Keratinocyte (primary cell): ENCODE results near the gene PPP4R4.

Experiments used
- EZH2 ChIP-seq: IDR thresholded peaks from one replicate; pipeline ENCODE4 v1.6.1; 2012; ENCODE audit warnings: inconsistent platforms, mild to moderate bottlenecking, low read length, moderate library complexity
- TF ChIP-seq, protein P1 (sequence below), 3 experiments: IDR thresholded peaks in 1 of 3; conservative IDR thresholded peaks in 1 of 3; optimal IDR thresholded peaks in 1 of 3; 2 replicates in 2 of 3; 3 replicates in 1 of 3; pipeline versions ENCODE3 to v1.5.1; 2011; ENCODE audit warnings: low read length in 3 of 3, mild to moderate bottlenecking in 3 of 3, moderate library complexity in 2 of 3, control low read depth in 1 of 3, inconsistent platforms in 1 of 3; ENCODE audit not compliant: insufficient read depth in 2 of 3; ENCODE audit errors: extremely low read depth in 1 of 3

DNA sequence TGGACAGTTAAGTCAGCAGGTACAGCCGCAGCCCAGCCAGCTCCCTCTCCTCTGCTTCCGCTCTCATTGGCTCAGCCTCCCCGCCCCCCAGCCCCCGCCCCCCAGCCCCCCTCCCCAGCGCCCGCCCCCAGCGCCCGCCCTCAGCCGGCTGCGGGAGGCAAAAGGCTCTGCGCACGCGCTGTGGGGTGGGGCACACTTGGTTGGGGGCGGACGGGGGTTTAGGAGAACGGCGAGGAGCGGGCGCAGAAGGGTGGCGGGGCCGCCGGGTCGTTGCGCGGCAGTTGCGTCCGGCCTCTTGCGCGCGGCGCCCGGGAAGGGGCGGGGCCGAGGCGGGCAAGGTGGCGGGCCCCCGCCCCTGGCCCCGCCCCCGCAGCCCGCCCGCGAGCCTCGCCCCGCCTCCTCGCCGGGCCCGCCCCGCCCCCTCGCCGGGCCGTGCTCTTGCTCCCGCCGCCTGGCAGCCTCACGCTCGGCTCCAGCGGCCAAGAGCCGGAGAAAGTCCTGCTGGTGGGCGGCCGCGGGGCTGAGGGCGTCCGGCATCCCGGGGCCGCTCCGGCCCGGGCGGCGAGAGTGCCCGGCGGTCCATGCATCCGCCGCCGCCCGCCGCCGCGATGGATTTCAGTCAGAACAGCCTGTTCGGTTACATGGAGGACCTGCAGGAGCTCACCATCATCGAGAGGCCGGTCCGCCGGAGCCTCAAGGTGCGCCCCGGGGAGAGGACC lies at the start of gene PPP4R4:
- TF ChIP-seq, protein P1, sequence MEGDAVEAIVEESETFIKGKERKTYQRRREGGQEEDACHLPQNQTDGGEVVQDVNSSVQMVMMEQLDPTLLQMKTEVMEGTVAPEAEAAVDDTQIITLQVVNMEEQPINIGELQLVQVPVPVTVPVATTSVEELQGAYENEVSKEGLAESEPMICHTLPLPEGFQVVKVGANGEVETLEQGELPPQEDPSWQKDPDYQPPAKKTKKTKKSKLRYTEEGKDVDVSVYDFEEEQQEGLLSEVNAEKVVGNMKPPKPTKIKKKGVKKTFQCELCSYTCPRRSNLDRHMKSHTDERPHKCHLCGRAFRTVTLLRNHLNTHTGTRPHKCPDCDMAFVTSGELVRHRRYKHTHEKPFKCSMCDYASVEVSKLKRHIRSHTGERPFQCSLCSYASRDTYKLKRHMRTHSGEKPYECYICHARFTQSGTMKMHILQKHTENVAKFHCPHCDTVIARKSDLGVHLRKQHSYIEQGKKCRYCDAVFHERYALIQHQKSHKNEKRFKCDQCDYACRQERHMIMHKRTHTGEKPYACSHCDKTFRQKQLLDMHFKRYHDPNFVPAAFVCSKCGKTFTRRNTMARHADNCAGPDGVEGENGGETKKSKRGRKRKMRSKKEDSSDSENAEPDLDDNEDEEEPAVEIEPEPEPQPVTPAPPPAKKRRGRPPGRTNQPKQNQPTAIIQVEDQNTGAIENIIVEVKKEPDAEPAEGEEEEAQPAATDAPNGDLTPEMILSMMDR (optimal IDR thresholded peaks at IDR 0.05 in 1 of 3, IDR thresholded peaks at IDR 0.05 in 1 of 3, conservative IDR thresholded peaks at IDR 0.05 in 1 of 3; ENCODE audit: extremely low read depth in 1 of 3, insufficient read depth in 2 of 3, low read length in 3 of 3): no peak
- no peak for TF ChIP-seq EZH2
